Measurements from ENCODE around the gene DUSP11.
"Not testable (repeated sequence)": the region's sequence is repeated elsewhere in the genome, so short reads cannot be mapped to it uniquely, and the experiment has no call there.

The DUSP11 gene

GRCh38 chr2:73759904-73760303, 20.0 kb downstream of the DUSP11 start:
- no peak overlapping the region for H3K4me3 ChIP-seq (ENCODE audit: low read depth, low read length)
- no peak for TF ChIP-seq CTCF (IDR thresholded peaks at IDR 0.05; ENCODE audit: low read depth, low read length)
- in situ Hi-C loops (cut with HindIII; ENCODE audit: low sequenced_read_pairs), result no loop called here
- no peak for DNase-seq (ENCODE audit: low read depth, low spot score)

- no peak for DNase-seq (ENCODE audit: low read depth, low spot score)
- in situ Hi-C loops (cut with HindIII; ENCODE audit: low sequenced_read_pairs), result no loop called here
- no peak overlapping the region for H3K4me3 ChIP-seq (ENCODE audit: low read depth, low read length)
- no peak for TF ChIP-seq CTCF (IDR thresholded peaks at IDR 0.05; ENCODE audit: low read depth, low read length)
These were observed 20.6 kb downstream of the DUSP11 start for GRCh38 chr2:73759285-73759764.

- DNase-seq (ENCODE audit: low read depth, low spot score); in situ Hi-C loops (cut with HindIII; ENCODE audit: low sequenced_read_pairs); H3K4me3 ChIP-seq (ENCODE audit: low read depth, low read length): not testable (repeated sequence)
These were observed 25.6 kb downstream of the DUSP11 start for GRCh38 chr2:73754332-73754731.

GRCh38 chr2:73749314-73749713, 30.6 kb downstream of the DUSP11 start:
- no peak for TF ChIP-seq CTCF (IDR thresholded peaks at IDR 0.05; ENCODE audit: low read depth, low read length)
- no peak for DNase-seq (ENCODE audit: low read depth, low spot score)
- H3K4me3 ChIP-seq (ENCODE audit: low read depth, low read length), result no peak overlapping the region
- in situ Hi-C loops (cut with HindIII; ENCODE audit: low sequenced_read_pairs), result no loop called here

- DNase-seq (ENCODE audit: low read depth, low spot score), result no peak
- no peak overlapping the region for H3K4me3 ChIP-seq (ENCODE audit: low read depth, low read length)
- in situ Hi-C loops (cut with HindIII; ENCODE audit: low sequenced_read_pairs), result no loop called here
- no peak for TF ChIP-seq CTCF (IDR thresholded peaks at IDR 0.05; ENCODE audit: low read depth, low read length)
These were observed 33.1 kb downstream of the DUSP11 start for GRCh38 chr2:73746877-73747208.

GRCh38 chr2:73746015-73746876, 33.7 kb downstream of the DUSP11 start:
- in situ Hi-C loops (cut with HindIII; ENCODE audit: low sequenced_read_pairs), result no loop called here
- DNase-seq (ENCODE audit: low read depth, low spot score), result no peak
- no peak for TF ChIP-seq CTCF (IDR thresholded peaks at IDR 0.05; ENCODE audit: low read depth, low read length)
- H3K4me3 ChIP-seq (ENCODE audit: low read depth, low read length), result no peak overlapping the region

GRCh38 chr2:73740767-73741166, 39.1 kb downstream of the DUSP11 start:
- TF ChIP-seq CTCF (IDR thresholded peaks at IDR 0.05; ENCODE audit: low read depth, low read length), result no peak
- H3K4me3 ChIP-seq (ENCODE audit: low read depth, low read length), result no peak overlapping the region
- in situ Hi-C loops (cut with HindIII; ENCODE audit: low sequenced_read_pairs), result no loop called here
- no peak for DNase-seq (ENCODE audit: low read depth, low spot score)
